Left lung (tissue), 10 donors: ENCODE measurements around the gene GRIN2C. TPM values are rescaled to one million over a fixed set of nuclear protein-coding genes. Genes with fewer than 3 reads are reported as not detected.

ENCODE experiments used
- ATAC-seq: fragments of 200-7000 bp; cut with Tn5 transposase; one replicate; pipeline ENCODE4 v1.9.1; 2020; ENCODE audit warnings: moderate library complexity
- DNase-seq, 4 donors: peaks; one replicate each; pipeline ENCODE4 v3.0.0-alpha.2; 2013 to 2020
- H3K27ac ChIP-seq, 2 donors: fragments of 200-600 bp; sonication (generic) in 1 of 2; one replicate each; pipeline versions ENCODE4 v1.5.0 to v1.8.0; 2020 to 2021
- H3K27me3 ChIP-seq, 2 donors: fragments of 200-600 bp; sonication (generic) in 1 of 2; one replicate each; pipeline versions ENCODE4 v1.5.0 to v1.8.0; 2020 to 2021
- H3K36me3 ChIP-seq, 2 donors: fragments of 200-600 bp; sonication (generic) in 1 of 2; one replicate each; pipeline versions ENCODE4 v1.5.0 to v1.8.0; 2020 to 2021
- H3K4me1 ChIP-seq, 2 donors: fragments of 200-600 bp; one replicate each; pipeline ENCODE4 v1.8.0; 2021
- H3K4me3 ChIP-seq, 2 donors: fragments of 200-600 bp; sonication (generic) in 1 of 2; one replicate each; pipeline versions ENCODE4 v1.5.0 to v1.8.0; 2020 to 2021; ENCODE audit warnings: mild to moderate bottlenecking in 1 of 2
- H3K9me3 ChIP-seq, 2 donors: fragments of 200-600 bp; sonication (generic) in 1 of 2; one replicate each; pipeline versions ENCODE4 v1.5.0 to v1.8.0; 2020 to 2021
- intact Hi-C, 2 donors: fragments of 100-400 bp; cut with DNase I; formaldehyde crosslinking; loops; one replicate each; pipeline versions ENCODE4 v1.11.2 to v1.14.2; 2022
- polyA plus RNA-seq, 6 donors: library from polyadenylated mRNA; unstranded; fragments of 120-200 nt; gene quantifications; one replicate each; pipeline ENCODE4 v1.2.1, GENCODE V29; 2013; ENCODE audit not compliant: insufficient read length in 6 of 6
- total RNA-seq, 2 donors: library from RNA; stranded (reverse); fragmentation: NEBNext Ultra II Directional; extraction: Animal tissue kit (Norgen Biotek cat#: 25700); gene quantifications; one replicate each; pipeline ENCODE4 v1.2.1, GENCODE V29; 2021
- TF ChIP-seq, protein P1 (sequence below), 2 donors: fragments of 200-600 bp; sonication (generic) in 1 of 2; IDR thresholded peaks; one replicate each; pipeline versions ENCODE4 v1.5.0 to v1.8.0; 2021; ENCODE audit warnings: antibody characterized with exemption in 2 of 2
- donor health status: DM: no; HTN: yes; CAD: no.
- donor health status: DM: no; HTN: no; CAD: no.

The GRIN2C gene
- total and polyA plus RNA-seq, 8 donors, result 0.15 to 0.43 (median 0.26) TPM; not detected in 1

DNA sequence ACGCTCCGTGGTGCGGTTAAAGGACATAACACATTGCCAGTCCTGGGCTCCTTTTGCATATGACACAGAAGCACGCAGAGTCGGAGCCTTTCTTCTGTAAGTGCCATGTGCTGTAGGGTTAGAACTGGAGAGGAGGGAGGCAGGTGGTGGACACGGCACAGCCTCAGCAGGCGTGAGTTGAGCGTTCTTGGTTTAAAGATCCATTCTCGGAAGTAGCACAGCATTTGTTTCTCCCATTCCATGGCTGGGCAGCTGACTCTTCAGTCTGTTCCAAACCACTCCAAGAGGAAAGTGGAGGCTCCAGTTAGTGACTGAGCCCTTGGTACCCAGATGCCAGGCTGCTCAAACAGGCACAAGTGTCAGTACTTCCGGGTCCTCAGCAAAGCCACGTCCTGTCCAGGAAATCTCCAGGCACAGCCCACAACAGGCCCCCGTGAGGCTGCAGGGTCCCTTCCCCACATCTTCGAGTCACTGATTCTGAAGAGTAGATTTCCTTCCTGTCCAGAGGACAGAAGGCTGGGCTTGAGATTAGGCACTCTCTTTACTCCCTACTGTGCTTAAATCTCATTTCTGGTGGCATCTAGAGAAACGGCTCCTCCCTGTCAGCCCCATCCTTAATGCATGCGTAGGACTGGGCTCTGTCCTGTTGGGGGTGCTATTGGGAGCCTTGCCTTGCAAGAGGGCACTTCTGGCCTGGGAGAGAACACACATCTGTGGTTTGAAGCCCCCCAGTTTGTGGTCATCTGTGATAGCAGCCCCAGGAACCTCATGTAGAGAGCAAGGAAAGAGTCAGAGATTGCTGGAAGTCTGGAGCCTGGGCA lies 43.9 kb downstream of the GRIN2C start:
- ATAC-seq (peak; percentile 32), DNase-seq (no peak)
- Histone ChIP-seq H3K9me3 (no peaks in the 10 kb centered on the region), H3K27ac (peak overlapping the region in 1 of 2 donors; percentile 19), H3K4me1 (peaks cover 0 to 27% of the 10 kb centered on the region in 2 donors), H3K27me3 (no peaks in the 10 kb centered on the region), H3K4me3 (no peak overlapping the region), H3K36me3 (peaks cover 0 to 35% of the 10 kb centered on the region in 2 donors)
- TF ChIP-seq, protein P1, sequence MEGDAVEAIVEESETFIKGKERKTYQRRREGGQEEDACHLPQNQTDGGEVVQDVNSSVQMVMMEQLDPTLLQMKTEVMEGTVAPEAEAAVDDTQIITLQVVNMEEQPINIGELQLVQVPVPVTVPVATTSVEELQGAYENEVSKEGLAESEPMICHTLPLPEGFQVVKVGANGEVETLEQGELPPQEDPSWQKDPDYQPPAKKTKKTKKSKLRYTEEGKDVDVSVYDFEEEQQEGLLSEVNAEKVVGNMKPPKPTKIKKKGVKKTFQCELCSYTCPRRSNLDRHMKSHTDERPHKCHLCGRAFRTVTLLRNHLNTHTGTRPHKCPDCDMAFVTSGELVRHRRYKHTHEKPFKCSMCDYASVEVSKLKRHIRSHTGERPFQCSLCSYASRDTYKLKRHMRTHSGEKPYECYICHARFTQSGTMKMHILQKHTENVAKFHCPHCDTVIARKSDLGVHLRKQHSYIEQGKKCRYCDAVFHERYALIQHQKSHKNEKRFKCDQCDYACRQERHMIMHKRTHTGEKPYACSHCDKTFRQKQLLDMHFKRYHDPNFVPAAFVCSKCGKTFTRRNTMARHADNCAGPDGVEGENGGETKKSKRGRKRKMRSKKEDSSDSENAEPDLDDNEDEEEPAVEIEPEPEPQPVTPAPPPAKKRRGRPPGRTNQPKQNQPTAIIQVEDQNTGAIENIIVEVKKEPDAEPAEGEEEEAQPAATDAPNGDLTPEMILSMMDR (IDR thresholded peaks at IDR 0.05), result no peak
- intact Hi-C loops, result no loop called here

DNA sequence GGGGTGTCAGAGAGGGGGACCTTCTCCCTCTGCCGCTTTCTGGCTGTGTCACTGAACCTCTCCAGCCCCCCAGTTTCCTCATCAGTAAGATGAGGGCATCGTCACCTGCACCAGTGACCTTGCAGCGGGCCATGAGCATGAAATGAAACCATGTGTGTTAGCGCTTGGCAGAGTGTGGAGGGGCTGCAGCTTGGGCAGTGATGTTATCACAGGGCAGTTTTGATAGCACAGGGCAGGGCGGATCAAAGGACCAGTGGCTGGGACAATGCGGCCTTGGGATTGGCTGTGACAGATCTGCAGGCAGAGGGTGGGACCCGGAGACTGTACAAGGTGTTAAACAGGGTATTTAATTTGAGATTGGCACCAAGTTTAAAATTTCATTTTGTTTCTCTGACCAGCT lies 44.6 kb downstream of the GRIN2C start:
- H3K4me3 ChIP-seq, result no peak overlapping the region
- no peaks in the 10 kb centered on the region for H3K9me3 ChIP-seq
- no peak for ATAC-seq
- H3K27ac ChIP-seq, result peak overlapping the region in 1 of 2 donors; percentile 19
- intact Hi-C loops, result no loop called here
- peaks cover 0 to 32% of the 10 kb centered on the region in 2 donors for H3K36me3 ChIP-seq
- H3K27me3 ChIP-seq, result no peaks in the 10 kb centered on the region
- no peak for DNase-seq
- TF ChIP-seq, protein P1 (IDR thresholded peaks at IDR 0.05), result no peak
- H3K4me1 ChIP-seq, result peaks cover 0 to 27% of the 10 kb centered on the region in 2 donors

DNA sequence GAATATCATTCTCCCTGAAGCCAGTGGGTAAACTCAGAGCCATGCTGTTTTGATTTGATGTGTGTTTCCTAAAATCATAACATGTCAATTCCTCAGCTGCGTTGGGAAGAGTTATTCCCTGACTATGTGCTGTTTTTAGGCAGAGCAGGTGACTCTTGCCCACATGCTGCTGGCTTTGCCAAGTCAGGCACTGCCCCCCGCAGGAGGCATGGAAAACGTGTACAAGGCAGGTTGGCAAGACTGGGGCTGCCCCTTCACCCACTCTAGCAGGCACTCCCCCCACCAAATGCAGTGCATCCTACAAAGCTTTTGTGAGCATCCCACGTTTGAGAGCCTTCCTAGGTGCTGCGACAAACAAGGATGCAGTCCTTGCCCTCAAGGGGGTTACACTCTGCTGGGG lies 45.2 kb downstream of the GRIN2C start:
- ATAC-seq (no peak), DNase-seq (peak in 1 of 4 donors; percentile 34)
- no peak overlapping the region for H3K27ac ChIP-seq
- H3K4me3 ChIP-seq, result no peak overlapping the region
- no peaks in the 10 kb centered on the region for H3K27me3 ChIP-seq
- peaks cover 0 to 30% of the 10 kb centered on the region in 2 donors for H3K36me3 ChIP-seq
- TF ChIP-seq, protein P1 (IDR thresholded peaks at IDR 0.05), result no peak
- intact Hi-C loops, result no loop called here
- peaks cover 0 to 27% of the 10 kb centered on the region in 2 donors for H3K4me1 ChIP-seq
- no peaks in the 10 kb centered on the region for H3K9me3 ChIP-seq

DNA sequence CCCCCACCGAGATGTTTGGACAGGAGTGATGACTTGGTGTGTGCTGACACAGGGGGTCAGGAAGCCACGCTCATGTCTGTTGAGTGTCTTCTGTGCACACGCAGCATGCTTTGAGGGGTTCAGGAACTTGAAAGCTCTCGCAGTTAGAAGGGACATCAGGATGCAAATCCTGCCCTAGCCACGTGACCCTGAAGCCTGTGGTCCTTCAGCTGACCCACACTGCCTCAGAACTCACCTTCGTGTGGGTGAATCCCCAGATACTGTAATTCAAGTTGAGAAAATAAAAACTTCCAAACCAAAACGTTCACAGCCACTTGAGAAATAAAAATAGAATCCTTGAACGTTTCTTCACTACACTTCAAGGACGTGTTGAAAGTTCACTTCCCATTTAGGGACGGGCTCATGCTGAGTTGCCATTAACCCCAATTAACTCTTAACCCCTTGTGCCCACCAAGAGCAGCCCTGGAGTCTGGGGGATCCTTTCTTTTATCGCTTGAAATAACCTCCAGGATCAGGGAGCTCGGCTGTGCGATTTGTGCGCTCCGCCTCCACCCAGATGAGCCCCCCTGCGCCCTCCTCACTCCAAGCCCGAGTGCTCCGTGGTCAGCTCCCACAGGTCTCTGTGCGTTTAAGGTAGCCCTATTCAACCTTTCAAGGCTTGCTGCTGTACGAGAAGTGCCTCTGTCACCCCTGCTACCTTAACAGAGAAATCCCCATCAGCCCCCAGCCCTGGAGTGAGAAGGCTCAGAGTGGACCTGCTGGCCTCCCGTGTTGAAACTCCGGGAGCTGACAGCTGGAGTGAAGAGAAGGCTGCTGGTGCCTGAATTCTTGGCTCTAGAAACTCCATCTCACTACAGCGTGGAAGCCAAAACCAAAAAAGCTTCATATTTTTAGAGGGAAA lies 47.3 kb downstream of the GRIN2C start:
- Histone ChIP-seq H3K27me3 (no peaks in the 10 kb centered on the region), H3K9me3 (no peaks in the 10 kb centered on the region), H3K4me1 (peaks cover 0 to 35% of the 10 kb centered on the region in 2 donors), H3K4me3 (no peak overlapping the region), H3K36me3 (peaks cover 0 to 22% of the 10 kb centered on the region in 2 donors), H3K27ac (peak overlapping the region in 1 of 2 donors; percentile 56)
- peak in 2 of 4 donors; percentile 42 to 57 for DNase-seq
- TF ChIP-seq, protein P1 (IDR thresholded peaks at IDR 0.05), result no peak
- peak; percentile 78 for ATAC-seq
- intact Hi-C loops, result no loop called here
